DOHH2 (cell line): ENCODE results near the gene KIRREL3.

Source experiments
- EZH2phosphoT487 ChIP-seq: fragments of 200-600 bp; sonication (generic); IDR thresholded peaks from 2 replicates; pipeline ENCODE4 v1.6.1; 2017; ENCODE audit warnings: borderline replicate concordance, mild to moderate bottlenecking, antibody characterized with exemption, low read length, moderate library complexity, mixed read lengths
- TF ChIP-seq, protein P1 (sequence below): fragments of 200-600 bp; sonication (generic); IDR thresholded peaks from one replicate; pipeline ENCODE4 v1.5.1; 2014; ENCODE audit warnings: antibody characterized with exemption, mild to moderate bottlenecking, low read depth, low read length; ENCODE audit not compliant: poor library complexity, severe bottlenecking

GRCh38 chr11:126459691-126460281 lies 540.8 kb downstream of the KIRREL3 start:
- TF ChIP-seq, protein P1, sequence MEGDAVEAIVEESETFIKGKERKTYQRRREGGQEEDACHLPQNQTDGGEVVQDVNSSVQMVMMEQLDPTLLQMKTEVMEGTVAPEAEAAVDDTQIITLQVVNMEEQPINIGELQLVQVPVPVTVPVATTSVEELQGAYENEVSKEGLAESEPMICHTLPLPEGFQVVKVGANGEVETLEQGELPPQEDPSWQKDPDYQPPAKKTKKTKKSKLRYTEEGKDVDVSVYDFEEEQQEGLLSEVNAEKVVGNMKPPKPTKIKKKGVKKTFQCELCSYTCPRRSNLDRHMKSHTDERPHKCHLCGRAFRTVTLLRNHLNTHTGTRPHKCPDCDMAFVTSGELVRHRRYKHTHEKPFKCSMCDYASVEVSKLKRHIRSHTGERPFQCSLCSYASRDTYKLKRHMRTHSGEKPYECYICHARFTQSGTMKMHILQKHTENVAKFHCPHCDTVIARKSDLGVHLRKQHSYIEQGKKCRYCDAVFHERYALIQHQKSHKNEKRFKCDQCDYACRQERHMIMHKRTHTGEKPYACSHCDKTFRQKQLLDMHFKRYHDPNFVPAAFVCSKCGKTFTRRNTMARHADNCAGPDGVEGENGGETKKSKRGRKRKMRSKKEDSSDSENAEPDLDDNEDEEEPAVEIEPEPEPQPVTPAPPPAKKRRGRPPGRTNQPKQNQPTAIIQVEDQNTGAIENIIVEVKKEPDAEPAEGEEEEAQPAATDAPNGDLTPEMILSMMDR, result no peak
- TF ChIP-seq EZH2phosphoT487, result no peak
